NCI-H2081 (cell line): Measurements from ENCODE around the gene MYO10.

Experiments
- DNase-seq, 2 experiments: peaks; one replicate each; lab custom pipeline; 2025; lab: John Stamatoyannopoulos, UW

Gene MYO10

GRCh38 chr5:16812448-16812847 is 123.6 kb downstream of the MYO10 start:
- DNase-seq, result no peak

GRCh38 chr5:16810208-16810854 is 125.8 kb downstream of the MYO10 start:
- DNase-seq, result no peak

- peak; percentile 60 to 68 for DNase-seq
These were observed 126.5 kb downstream of the MYO10 start for GRCh38 chr5:16809395-16810207.

GRCh38 chr5:16809010-16809394 is 127.1 kb downstream of the MYO10 start:
- no peak for DNase-seq

GRCh38 chr5:16808021-16808420 is 128.1 kb downstream of the MYO10 start:
- DNase-seq, result no peak

- no peak for DNase-seq
These were observed 128.6 kb downstream of the MYO10 start for GRCh38 chr5:16807547-16807864.

- no peak for DNase-seq
These were observed 129.2 kb downstream of the MYO10 start for GRCh38 chr5:16806711-16807546.

GRCh38 chr5:16805486-16805885 is 130.6 kb downstream of the MYO10 start:
- no peak for DNase-seq

- no peak for DNase-seq
These were observed 132.3 kb downstream of the MYO10 start for GRCh38 chr5:16803831-16804230.

- DNase-seq, result no peak
These were observed 135.6 kb downstream of the MYO10 start for GRCh38 chr5:16800477-16800876.

GRCh38 chr5:16799796-16800195 is 136.3 kb downstream of the MYO10 start:
- no peak for DNase-seq

GRCh38 chr5:16797951-16798350 is 138.1 kb downstream of the MYO10 start:
- DNase-seq, result peak in 1 of 2 experiments; percentile 26

- DNase-seq, result no peak
These were observed 141.7 kb downstream of the MYO10 start for GRCh38 chr5:16794269-16794913.

GRCh38 chr5:16792598-16793275 is 143.4 kb downstream of the MYO10 start:
- DNase-seq, result no peak

- DNase-seq, result no peak
These were observed 144.0 kb downstream of the MYO10 start for GRCh38 chr5:16791904-16792597.

- peak; percentile 76 to 81 for DNase-seq
These were observed 144.9 kb downstream of the MYO10 start for GRCh38 chr5:16791036-16791705.

GRCh38 chr5:16788957-16789356 is 147.1 kb downstream of the MYO10 start:
- no peak for DNase-seq

GRCh38 chr5:16787278-16787677 is 148.8 kb downstream of the MYO10 start:
- DNase-seq, result peak; percentile 69 to 88

GRCh38 chr5:16784843-16785791 is 151.0 kb downstream of the MYO10 start:
- DNase-seq, result no peak
